K562 (cell line): ENCODE data around the gene LAMTOR1. TPM values are rescaled to one million over a fixed set of nuclear protein-coding genes. Genes with fewer than 3 reads are reported as not detected.

Experiments used
- ARID3A ChIP-seq: IDR thresholded peaks from 2 replicates; pipeline ENCODE4 v1.6.1; 2012; ENCODE audit warnings: low read depth, low read length, improper control_type of control experiment, borderline replicate concordance
- ETV6 ChIP-seq, 3 experiments: fragments of 150-350 bp in 1 of 3; sonication (generic) in 1 of 3; formaldehyde crosslinking in 1 of 3; IDR thresholded peaks; 2 replicates each; pipeline versions ENCODE4 v1.6.1 to v1.8.0; 2014 to 2022; ENCODE audit warnings: borderline replicate concordance in 2 of 3, low read depth in 2 of 3, antibody characterized with exemption in 1 of 3, low read length in 1 of 3, mild to moderate bottlenecking in 1 of 3, missing genetic modification reagents in 1 of 3
- HMBOX1 ChIP-seq: sonication (generic); IDR thresholded peaks from 2 replicates; pipeline ENCODE4 v1.6.1; 2016
- MTA1 ChIP-seq: fragments of 450-650 bp; IDR thresholded peaks from 2 replicates; pipeline ENCODE4 v1.6.1; 2017; ENCODE audit warnings: borderline replicate concordance
- POLR2B ChIP-seq: fragments of 450-650 bp; IDR thresholded peaks from 2 replicates; pipeline ENCODE4 v1.6.1; 2018; ENCODE audit warnings: low read depth; ENCODE audit not compliant: partially characterized antibody
- PRMT5 ChIP-seq: sonication (generic); formaldehyde crosslinking; IDR thresholded peaks from 2 replicates; pipeline ENCODE4 v1.5.0; 2020; ENCODE audit warnings: missing genetic modification reagents
- RCOR1 ChIP-seq, 2 experiments: IDR thresholded peaks; 2 replicates each; pipeline ENCODE4 v1.6.1; 2012; ENCODE audit warnings: low read depth in 2 of 2, low read length in 2 of 2, borderline replicate concordance in 1 of 2, improper control_type of control experiment in 1 of 2
- SMAD4 ChIP-seq: fragments of 250-450 bp; sonication (Bioruptor Pico); conservative IDR thresholded peaks from 2 replicates; pipeline ENCODE4 v1.8.0; 2021; ENCODE audit warnings: inconsistent platforms, mild to moderate bottlenecking, moderate library complexity
- XRCC4 ChIP-seq: IDR thresholded peaks from one replicate; pipeline ENCODE4 v1.6.1; 2011; ENCODE audit not compliant: insufficient read depth, insufficient read length; ENCODE audit errors: extremely low read depth
- XRCC5 ChIP-seq: fragments of 200-400 bp; formaldehyde crosslinking; IDR thresholded peaks from 2 replicates; pipeline ENCODE4 v1.6.1; 2017; ENCODE audit warnings: low read depth, mild to moderate bottlenecking, low read length
- ZBTB9 ChIP-seq: fragments of 450-650 bp; formaldehyde crosslinking; IDR thresholded peaks from 2 replicates; pipeline ENCODE4 v1.4.0; 2020; ENCODE audit warnings: mild to moderate bottlenecking, moderate library complexity
- ZNF584 ChIP-seq: fragments of 200-800 bp; sonication (Bioruptor generic); IDR thresholded peaks from 2 replicates; pipeline ENCODE4 v1.6.1; 2016; ENCODE audit warnings: low read depth, mild to moderate bottlenecking, missing genetic modification characterization, missing compliant biosample characterization
- ZNF76 ChIP-seq: fragments of 250-450 bp; sonication (Bioruptor Pico); IDR thresholded peaks from 2 replicates; pipeline ENCODE4 v1.4.0; 2020; ENCODE audit warnings: mild to moderate bottlenecking, moderate library complexity, borderline replicate concordance
- polyA plus RNA-seq, 8 experiments: library from polyadenylated mRNA; depleted of rRNA in 4 of 8; stranded (reverse) in 5 of 8; unstranded in 3 of 8; fragments of >200 nt; fragmentation: Nextera tagmentation in 2 of 8; fragmentation: Illumina TruSeq in 1 of 8; extraction: Ambion mirVana in 2 of 8; extraction: Trizol in 1 of 8; gene quantifications; 2 replicates each; pipeline versions ENCODE4 v1.2.1 to v1.2.3, GENCODE V29; 2011 to 2014; ENCODE audit warnings: inconsistent platforms in 1 of 8, missing spikeins in 1 of 8
- total RNA-seq, 7 experiments: library from RNA; depleted of rRNA in 6 of 7; stranded (reverse); fragments of >200 nt in 6 of 7; fragmentation: Illumina TruSeq in 2 of 7; extraction: Trizol in 2 of 7; gene quantifications; 2 replicates each; pipeline versions ENCODE4 v1.2.1 to v1.2.3, GENCODE V29; 2011 to 2021; ENCODE audit warnings: low replicate concordance in 1 of 7
- TF ChIP-seq, protein P1 (sequence below), 3 experiments: fragments of 200-800 bp in 1 of 3; sonication (Bioruptor generic) in 1 of 3; sonication (generic) in 1 of 3; formaldehyde crosslinking in 1 of 3; IDR thresholded peaks; 2 replicates each; pipeline versions ENCODE4 v1.6.1 to v1.8.0; 2016 to 2022; ENCODE audit warnings: mild to moderate bottlenecking in 2 of 3, missing compliant biosample characterization in 2 of 3, missing genetic modification characterization in 2 of 3, missing genetic modification reagents in 1 of 3
- TF ChIP-seq, protein P2 (sequence below): sonication (generic); formaldehyde crosslinking; IDR thresholded peaks from 2 replicates; pipeline ENCODE4 v1.8.1; 2022; ENCODE audit warnings: missing genetic modification reagents
- TF ChIP-seq, protein P3 (sequence below): fragments of 250-450 bp; sonication (Bioruptor Pico); IDR thresholded peaks from 2 replicates; pipeline ENCODE4 v1.8.0; 2022; ENCODE audit warnings: moderate library complexity, mild to moderate bottlenecking, inconsistent platforms

LAMTOR1 gene
- total and polyA plus RNA-seq, 9 of the 15 experiments (the other 6 are each of a cell fraction or from before 2014, with no cell fraction given): 62.6 to 104 (median 85.3) TPM

DNA sequence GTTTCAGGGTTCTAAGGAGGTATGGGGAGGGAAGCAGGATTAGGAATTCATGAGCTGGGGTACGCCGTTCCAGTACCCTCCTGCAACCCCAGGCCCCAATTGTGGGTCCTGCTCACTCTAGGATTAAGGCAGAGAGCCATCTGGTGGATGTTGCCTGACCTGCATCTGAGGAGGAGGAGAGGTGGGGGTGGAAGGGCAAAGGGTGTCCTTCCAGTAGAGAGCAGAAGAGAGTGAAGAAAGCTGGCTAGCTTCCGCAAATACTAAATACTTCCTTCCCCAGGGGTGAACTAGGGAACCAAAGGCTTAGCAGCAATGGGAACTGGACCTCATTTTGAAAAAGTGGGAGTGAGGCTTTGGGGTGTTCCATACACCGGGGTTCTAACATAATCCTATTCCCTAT lies 11.8 kb downstream of the LAMTOR1 start (continued):
- TF ChIP-seq SMAD4 (CRISPR knock-in tag) (0 out of 2 replicates have a peak, but pooled peaks have one; percentile 19), ZBTB9 (CRISPR knock-in tag) (no peak), ARID3A (no peak), XRCC5 (no peak), RCOR1 (IDR thresholded peaks at IDR 0.05; ENCODE audit: borderline replicate concordance in 1 of 2, low read depth in 2 of 2, low read length in 2 of 2) (peak in 1 of 2 experiments; percentile 60; a peak in 1 of 4 replicates), ZNF76 (CRISPR knock-in tag) (no peak), ZNF584 (CRISPR knock-in tag) (no peak), ETV6 (IDR thresholded peaks at IDR 0.05; ENCODE audit: borderline replicate concordance in 1 of 2, low read depth in 2 of 2, low read length in 1 of 2) (peak; percentile 57 to 79; a peak in 3 of 4 replicates), ETV6 (CRISPR knock-in tag; IDR thresholded peaks at IDR 0.05; ENCODE audit: borderline replicate concordance) (no peak), POLR2B (no peak), PRMT5 (no peak), XRCC4 (no peak), MTA1 (no peak), HMBOX1 (peak; percentile 36; the same call in 1 of the 2 replicates)
- TF ChIP-seq, protein P1, sequence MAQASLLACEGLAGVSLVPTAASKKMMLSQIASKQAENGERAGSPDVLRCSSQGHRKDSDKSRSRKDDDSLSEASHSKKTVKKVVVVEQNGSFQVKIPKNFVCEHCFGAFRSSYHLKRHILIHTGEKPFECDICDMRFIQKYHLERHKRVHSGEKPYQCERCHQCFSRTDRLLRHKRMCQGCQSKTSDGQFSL (CRISPR knock-in tag; IDR thresholded peaks at IDR 0.05): peak; percentile 85
- TF ChIP-seq, protein P1 (tag; IDR thresholded peaks at IDR 0.05): peak in 1 of 2 experiments; percentile 42; a peak in 1 of 4 replicates
- TF ChIP-seq, protein P2, sequence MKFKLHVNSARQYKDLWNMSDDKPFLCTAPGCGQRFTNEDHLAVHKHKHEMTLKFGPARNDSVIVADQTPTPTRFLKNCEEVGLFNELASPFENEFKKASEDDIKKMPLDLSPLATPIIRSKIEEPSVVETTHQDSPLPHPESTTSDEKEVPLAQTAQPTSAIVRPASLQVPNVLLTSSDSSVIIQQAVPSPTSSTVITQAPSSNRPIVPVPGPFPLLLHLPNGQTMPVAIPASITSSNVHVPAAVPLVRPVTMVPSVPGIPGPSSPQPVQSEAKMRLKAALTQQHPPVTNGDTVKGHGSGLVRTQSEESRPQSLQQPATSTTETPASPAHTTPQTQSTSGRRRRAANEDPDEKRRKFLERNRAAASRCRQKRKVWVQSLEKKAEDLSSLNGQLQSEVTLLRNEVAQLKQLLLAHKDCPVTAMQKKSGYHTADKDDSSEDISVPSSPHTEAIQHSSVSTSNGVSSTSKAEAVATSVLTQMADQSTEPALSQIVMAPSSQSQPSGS (CRISPR knock-in tag): no peak
- TF ChIP-seq, protein P3, sequence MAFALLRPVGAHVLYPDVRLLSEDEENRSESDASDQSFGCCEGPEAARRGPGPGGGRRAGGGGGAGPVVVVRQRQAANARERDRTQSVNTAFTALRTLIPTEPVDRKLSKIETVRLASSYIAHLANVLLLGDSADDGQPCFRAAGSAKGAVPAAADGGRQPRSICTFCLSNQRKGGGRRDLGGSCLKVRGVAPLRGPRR (CRISPR knock-in tag): no peak
